ENCODE data around the gene TSPAN19.

GRCh38 chr12:84983289-84983688 lies 52.8 kb downstream of the TSPAN19 start:
- TF ChIP-seq REST (IDR thresholded peaks at IDR 0.05; ENCODE audit: insufficient read depth in 1 of 2, low read depth in 2 of 2, low read length in 1 of 2) = no peak
- no peak for TF ChIP-seq CTCF (IDR thresholded peaks at IDR 0.05)
- TF ChIP-seq POLR2AphosphoS5 (IDR thresholded peaks at IDR 0.05; ENCODE audit: low read depth, low read length) = no peak
- no peak for TF ChIP-seq SIN3A (IDR thresholded peaks at IDR 0.05; ENCODE audit: borderline replicate concordance, insufficient read depth, low read depth, low read length)
- TF ChIP-seq TCF7L2 (IDR thresholded peaks at IDR 0.05; ENCODE audit: low read depth, low read length) = no peak

All from Panc1 (cell line).